ENCODE measurements around the gene ASB10.

The ASB10 gene

GRCh38 chr7:151157645-151158329 is 29.3 kb downstream of the ASB10 start:
- Histone ChIP-seq H3K9ac (ENCODE audit: low read length) (no peak overlapping the region), H3F3A (ENCODE audit: insufficient read depth) (no peaks in the 10 kb centered on the region), H3K4me2 (ENCODE audit: low read depth, low read length, poor library complexity, severe bottlenecking) (no peak overlapping the region), H3K4me3 (ENCODE audit: insufficient read depth, low read length, poor library complexity, severe bottlenecking) (no peak overlapping the region), H3K27ac (ENCODE audit: low read depth, low read length) (no peak overlapping the region), H3K27me3 (ENCODE audit: low read length) (0 out of 2 replicates have a peak, but pooled peaks cover 4% of the 10 kb centered on the region), H3K9me2 (replicated peaks; ENCODE audit: insufficient read depth, low read length) (no peaks in the 10 kb centered on the region), H3K36me3 (ENCODE audit: low read length) (no peaks in the 10 kb centered on the region), H2AFZ (ENCODE audit: low read depth, low read length, severe bottlenecking) (no peak overlapping the region), H4K20me1 (ENCODE audit: low read depth, low read length) (no peaks in the 10 kb centered on the region), H3K79me2 (ENCODE audit: insufficient read depth, low read length) (no peaks in the 10 kb centered on the region), H3K9me3 (ENCODE audit: insufficient read depth, low read length) (no peaks in the 10 kb centered on the region)
- no peak for TF ChIP-seq CTCF (IDR thresholded peaks at IDR 0.05; ENCODE audit: insufficient read depth, low read length, poor library complexity, severe bottlenecking)
- no peak for TF ChIP-seq EZH2phosphoT487 (conservative IDR thresholded peaks at IDR 0.05; ENCODE audit: low read length)

GRCh38 chr7:151152643-151153513 is 34.2 kb downstream of the ASB10 start:
- Histone ChIP-seq H2AFZ (ENCODE audit: low read depth, low read length, severe bottlenecking) (no peak overlapping the region), H4K20me1 (ENCODE audit: low read depth, low read length) (no peaks in the 10 kb centered on the region), H3K9me2 (replicated peaks; ENCODE audit: insufficient read depth, low read length) (no peaks in the 10 kb centered on the region), H3K79me2 (ENCODE audit: insufficient read depth, low read length) (no peaks in the 10 kb centered on the region), H3K4me2 (ENCODE audit: low read depth, low read length, poor library complexity, severe bottlenecking) (no peak overlapping the region), H3F3A (ENCODE audit: insufficient read depth) (no peaks in the 10 kb centered on the region), H3K27ac (ENCODE audit: low read depth, low read length) (no peak overlapping the region), H3K4me3 (ENCODE audit: insufficient read depth, low read length, poor library complexity, severe bottlenecking) (no peak overlapping the region), H3K9me3 (ENCODE audit: insufficient read depth, low read length) (no peaks in the 10 kb centered on the region), H3K9ac (ENCODE audit: low read length) (no peak overlapping the region), H3K36me3 (ENCODE audit: low read length) (no peaks in the 10 kb centered on the region), H3K27me3 (ENCODE audit: low read length) (0 out of 2 replicates have a peak, but pooled peaks cover 13% of the 10 kb centered on the region)
- TF ChIP-seq CTCF (IDR thresholded peaks at IDR 0.05; ENCODE audit: insufficient read depth, low read length, poor library complexity, severe bottlenecking) (no peak), EZH2phosphoT487 (conservative IDR thresholded peaks at IDR 0.05; ENCODE audit: low read length) (no peak)

- H3K9ac ChIP-seq (ENCODE audit: low read length), result no peak overlapping the region
- H3K9me3 ChIP-seq (ENCODE audit: insufficient read depth, low read length), result no peaks in the 10 kb centered on the region
- H3K27me3 ChIP-seq (ENCODE audit: low read length), result 0 out of 2 replicates have a peak, but pooled peaks cover 13% of the 10 kb centered on the region
- H3K27ac ChIP-seq (ENCODE audit: low read depth, low read length), result no peak overlapping the region
- H4K20me1 ChIP-seq (ENCODE audit: low read depth, low read length), result no peaks in the 10 kb centered on the region
- no peak for TF ChIP-seq EZH2phosphoT487 (conservative IDR thresholded peaks at IDR 0.05; ENCODE audit: low read length)
- TF ChIP-seq CTCF (IDR thresholded peaks at IDR 0.05; ENCODE audit: insufficient read depth, low read length, poor library complexity, severe bottlenecking), result no peak
- no peaks in the 10 kb centered on the region for H3K9me2 ChIP-seq (replicated peaks; ENCODE audit: insufficient read depth, low read length)
- no peak overlapping the region for H3K4me3 ChIP-seq (ENCODE audit: insufficient read depth, low read length, poor library complexity, severe bottlenecking)
- H3K79me2 ChIP-seq (ENCODE audit: insufficient read depth, low read length), result no peaks in the 10 kb centered on the region
- no peaks in the 10 kb centered on the region for H3K36me3 ChIP-seq (ENCODE audit: low read length)
- H2AFZ ChIP-seq (ENCODE audit: low read depth, low read length, severe bottlenecking), result no peak overlapping the region
- no peak overlapping the region for H3K4me2 ChIP-seq (ENCODE audit: low read depth, low read length, poor library complexity, severe bottlenecking)
- no peaks in the 10 kb centered on the region for H3F3A ChIP-seq (ENCODE audit: insufficient read depth)
Observed at GRCh38 chr7:151150388-151150787, 36.7 kb downstream of the ASB10 start.

All from SU-DHL-6 (cell line).